ENCODE results near the gene TRPV3. TPM values are rescaled to one million over a fixed set of nuclear protein-coding genes. Genes with fewer than 3 reads are reported as not detected.

Gene TRPV3
- polyA plus RNA-seq, 3 donors: 0.88 to 1.1 (median 1.1) TPM

GRCh38 chr17:3552916-3553315, 4.7 kb downstream of the TRPV3 start:
- DNase-seq (ENCODE audit: extremely low read depth in 1 of 11, low read depth in 9 of 11, low spot score in 4 of 11): no peak

DNA sequence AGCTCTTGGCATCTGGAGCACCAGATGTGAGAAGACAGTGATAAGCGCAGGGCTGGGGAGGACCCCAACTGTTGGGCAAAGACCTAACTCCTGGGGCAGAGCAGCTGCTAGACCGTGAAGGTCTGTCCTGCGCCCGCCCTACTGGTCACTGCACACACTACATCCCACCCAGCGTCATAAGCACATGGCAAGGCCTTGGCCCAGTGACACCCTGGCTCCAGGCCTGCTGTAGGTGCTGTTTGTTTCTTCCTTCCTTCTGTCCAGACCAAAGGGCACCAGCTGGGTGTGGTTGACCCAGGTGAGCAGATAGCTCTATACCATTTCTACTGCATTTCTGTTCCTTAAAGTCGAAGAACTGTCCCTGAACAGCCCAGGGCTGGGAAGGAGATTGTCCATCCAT, 6.4 kb downstream of the TRPV3 start:
- no peak for DNase-seq (ENCODE audit: extremely low read depth in 1 of 11, low read depth in 9 of 11, low spot score in 4 of 11)

DNA sequence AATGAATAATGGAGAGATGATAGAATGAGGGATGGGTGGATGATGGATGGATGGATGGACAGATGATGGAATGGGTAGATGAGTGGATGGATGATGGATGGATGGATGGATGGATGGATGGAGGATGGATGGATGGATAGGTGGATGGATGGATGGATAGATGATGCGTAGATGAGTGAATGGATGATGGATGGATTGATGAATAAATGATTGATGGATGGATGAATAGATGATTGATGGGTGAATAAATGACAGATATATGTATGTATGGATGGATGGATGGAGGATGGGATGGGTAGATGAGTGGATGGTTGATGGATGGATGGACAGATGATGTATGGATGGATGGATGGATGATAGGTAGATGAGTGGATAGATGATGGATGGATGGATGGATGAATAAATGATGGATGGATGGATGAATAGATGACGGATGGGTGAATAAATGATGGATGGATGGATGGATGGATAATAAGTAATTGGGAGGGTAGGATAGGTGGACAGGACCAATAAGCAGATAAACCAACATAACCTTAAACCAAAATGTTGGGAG, 7.9 kb downstream of the TRPV3 start:
- no peak for DNase-seq (ENCODE audit: extremely low read depth in 1 of 11, low read depth in 9 of 11, low spot score in 4 of 11)

DNA sequence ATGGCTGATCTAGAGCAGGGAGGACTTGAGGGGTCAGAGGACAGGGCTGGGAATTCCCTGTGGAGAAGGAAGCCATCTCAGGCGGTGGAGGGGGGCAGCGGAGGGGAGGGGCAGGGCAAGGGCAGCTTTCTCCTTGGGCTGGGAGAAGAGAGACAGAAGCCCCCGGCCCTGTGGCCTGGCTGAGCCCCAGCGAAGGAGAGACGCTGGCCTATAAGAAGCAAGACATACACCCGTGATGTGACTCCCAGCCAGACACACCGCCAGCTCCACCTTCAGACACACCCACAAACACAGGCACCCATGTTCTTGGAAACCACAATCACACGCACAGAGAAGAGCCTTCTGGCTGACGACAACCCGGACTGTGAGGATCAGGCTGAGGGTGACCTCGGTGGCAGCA, 10.0 kb downstream of the TRPV3 start:
- no peak for DNase-seq (ENCODE audit: extremely low read depth in 1 of 11, low read depth in 9 of 11, low spot score in 4 of 11)

DNA sequence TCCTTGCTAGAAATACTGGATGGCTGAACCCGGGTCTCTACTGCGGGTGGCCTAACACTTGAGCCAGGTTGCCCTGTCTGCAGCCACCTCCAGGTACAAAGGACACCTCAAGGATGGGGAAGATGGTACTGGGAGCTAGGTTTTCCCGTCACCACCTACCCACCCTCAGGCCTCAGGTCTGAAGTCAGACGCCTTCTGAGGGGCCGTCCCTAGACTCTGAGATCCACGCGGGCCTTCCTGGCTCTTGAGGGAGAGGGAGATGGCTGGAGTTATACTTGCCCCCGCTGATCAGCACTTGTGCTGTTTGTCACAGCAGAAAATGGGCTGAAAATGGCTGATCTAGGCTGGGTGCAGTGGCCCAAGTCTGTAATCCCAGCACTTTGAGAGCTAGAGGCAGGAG, 10.6 kb downstream of the TRPV3 start:
- DNase-seq (ENCODE audit: extremely low read depth in 1 of 11, low read depth in 9 of 11, low spot score in 4 of 11): no peak

DNA sequence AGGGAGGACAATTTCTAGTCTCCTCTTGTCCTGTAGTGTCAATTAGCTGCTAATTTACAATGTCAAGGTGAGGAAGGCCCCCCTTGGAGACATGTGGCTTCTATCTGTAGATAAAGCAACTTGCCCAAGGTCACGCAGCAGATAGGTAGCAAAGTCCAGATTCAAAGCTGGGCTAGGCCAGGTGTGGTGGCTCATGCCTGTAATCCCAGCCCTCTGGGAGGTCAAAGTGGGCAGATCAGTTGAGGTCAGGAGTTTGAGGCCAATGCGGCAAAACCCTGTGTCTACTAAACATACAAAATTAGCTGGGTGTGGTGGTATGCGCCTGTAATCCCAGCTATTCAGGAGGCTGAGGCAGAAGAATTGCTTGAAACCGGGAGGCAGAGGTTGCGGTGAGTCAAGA, 11.1 kb downstream of the TRPV3 start:
- DNase-seq (ENCODE audit: extremely low read depth in 1 of 11, low read depth in 9 of 11, low spot score in 4 of 11): no peak

DNA sequence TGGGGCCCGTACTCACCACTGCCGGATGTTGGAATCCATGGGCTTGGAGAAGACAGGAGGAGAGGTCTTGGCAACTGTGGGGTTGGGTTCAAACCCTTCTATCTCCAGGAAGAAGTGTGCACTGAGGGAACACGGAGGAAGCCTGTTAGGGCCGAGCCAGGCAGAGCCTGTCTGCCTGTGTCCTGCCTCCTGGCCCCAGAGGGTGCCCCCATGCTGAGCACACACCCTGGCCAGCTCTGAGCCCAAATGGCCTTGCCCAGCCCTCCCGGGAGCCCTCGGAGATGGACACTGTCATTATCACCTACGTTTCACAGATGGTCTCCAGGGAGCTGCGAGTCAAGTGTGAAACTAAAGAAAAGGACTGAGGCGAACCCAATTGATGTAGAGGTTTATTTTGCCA, 12.5 kb downstream of the TRPV3 start:
- DNase-seq (ENCODE audit: extremely low read depth in 1 of 11, low read depth in 9 of 11, low spot score in 4 of 11): no peak

- DNase-seq (ENCODE audit: extremely low read depth in 1 of 11, low read depth in 9 of 11, low spot score in 4 of 11): no peak
These were observed 13.2 kb downstream of the TRPV3 start for GRCh38 chr17:3544365-3544764.

DNA sequence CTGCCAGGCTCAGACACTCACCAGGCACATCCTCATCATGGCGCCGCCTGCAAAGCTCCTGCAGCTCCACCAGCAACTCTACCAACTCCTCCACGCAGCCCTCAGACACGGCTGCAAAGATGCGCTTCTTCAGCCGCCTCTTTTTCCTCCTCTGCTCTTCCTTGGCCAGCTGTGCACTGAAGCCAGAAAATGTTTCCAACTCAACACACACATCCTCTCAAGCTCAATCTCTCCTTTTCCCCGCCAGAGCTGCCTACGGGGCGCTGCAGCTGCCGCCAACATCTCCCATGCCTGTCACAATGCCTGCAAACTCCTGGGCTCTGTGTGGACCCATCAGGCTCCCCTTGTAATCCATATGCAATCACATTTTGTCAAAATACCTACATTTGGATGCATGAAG, 14.2 kb downstream of the TRPV3 start:
- no peak for DNase-seq (ENCODE audit: extremely low read depth in 1 of 11, low read depth in 9 of 11, low spot score in 4 of 11)

DNA sequence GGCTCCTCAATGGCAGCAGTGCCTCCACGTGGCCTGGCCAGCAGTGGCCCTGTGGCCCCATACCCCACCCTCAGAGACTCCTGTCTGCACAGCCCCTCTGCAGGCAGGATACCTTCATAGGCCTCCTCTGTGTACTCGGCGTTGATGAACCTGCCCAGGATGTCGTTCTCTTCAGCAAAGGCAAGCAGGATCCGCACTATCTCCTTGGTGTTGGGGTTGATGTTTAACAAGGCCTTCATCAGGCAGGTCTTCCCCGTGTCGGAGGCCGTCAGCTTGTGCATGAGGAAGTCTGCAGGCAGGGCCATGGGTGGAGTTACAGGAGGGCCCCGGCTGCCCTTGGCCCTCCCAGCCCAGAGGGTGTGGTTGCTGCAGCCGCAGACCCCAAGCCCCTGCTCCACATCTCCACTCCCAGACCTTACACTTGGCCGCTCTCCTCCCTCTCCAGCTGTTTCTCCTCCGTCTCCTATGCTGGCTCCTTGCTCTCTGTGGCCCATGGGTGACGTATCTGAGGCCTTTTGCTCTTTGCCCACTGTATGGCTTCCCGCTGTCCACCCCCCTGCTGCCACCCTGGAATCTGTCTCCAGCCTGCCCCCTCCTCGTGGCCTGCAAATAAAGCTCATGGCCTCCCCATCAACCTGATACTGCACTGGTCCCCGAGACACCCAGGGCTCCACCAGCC, 15.1 kb downstream of the TRPV3 start:
- DNase-seq (ENCODE audit: extremely low read depth in 1 of 11, low read depth in 9 of 11, low spot score in 4 of 11): no peak

GRCh38 chr17:3539881-3540540, 17.6 kb downstream of the TRPV3 start:
- no peak for DNase-seq (ENCODE audit: extremely low read depth in 1 of 11, low read depth in 9 of 11, low spot score in 4 of 11)

DNA sequence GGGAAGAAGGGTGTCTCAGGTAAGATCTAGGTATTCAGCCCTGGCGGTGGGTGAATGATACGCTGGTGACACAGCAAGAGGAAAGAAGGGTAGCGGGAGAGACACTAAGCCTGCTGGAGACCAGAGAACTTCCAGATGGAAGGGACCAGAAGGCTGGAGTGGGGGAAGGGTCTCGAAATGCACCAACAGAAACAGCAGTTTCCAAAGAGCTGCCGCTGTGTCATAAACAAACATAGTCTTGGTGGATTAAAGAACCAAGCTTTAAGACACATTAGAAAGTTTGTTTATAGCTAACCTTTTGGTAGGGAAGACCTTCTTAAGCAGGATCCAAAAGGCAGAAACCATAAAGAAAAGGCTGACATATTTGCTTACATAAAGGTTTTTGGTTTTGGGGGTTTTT, 20.9 kb downstream of the TRPV3 start:
- DNase-seq (ENCODE audit: extremely low read depth in 1 of 11, low read depth in 9 of 11, low spot score in 4 of 11): no peak

- peak in 9 of 11 donors; percentile 47 to 73 (median 57) for DNase-seq (ENCODE audit: extremely low read depth in 1 of 11, low read depth in 9 of 11, low spot score in 4 of 11)
These were observed 22.2 kb downstream of the TRPV3 start for GRCh38 chr17:3535253-3535995.

DNA sequence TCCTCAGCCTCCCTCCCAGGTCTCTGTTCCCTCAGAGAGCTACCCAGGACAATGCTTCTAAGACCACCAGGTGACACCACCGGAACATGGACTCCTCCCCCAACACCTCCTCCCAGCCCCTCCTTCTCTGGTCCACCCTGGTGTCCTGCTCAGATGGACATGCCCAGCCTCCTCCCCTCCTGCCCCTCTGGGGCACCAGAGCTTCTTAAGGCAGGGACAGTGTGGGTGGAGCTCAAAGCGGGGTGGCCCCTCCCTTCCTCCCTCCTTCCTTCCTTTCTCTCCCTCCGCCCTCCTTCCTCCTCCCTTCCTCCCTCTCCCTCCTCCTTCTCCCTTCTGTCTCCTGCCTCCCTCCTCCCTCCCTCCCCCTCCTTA, 22.7 kb downstream of the TRPV3 start:
- DNase-seq (ENCODE audit: extremely low read depth in 1 of 11, low read depth in 9 of 11, low spot score in 4 of 11): no peak

DNA sequence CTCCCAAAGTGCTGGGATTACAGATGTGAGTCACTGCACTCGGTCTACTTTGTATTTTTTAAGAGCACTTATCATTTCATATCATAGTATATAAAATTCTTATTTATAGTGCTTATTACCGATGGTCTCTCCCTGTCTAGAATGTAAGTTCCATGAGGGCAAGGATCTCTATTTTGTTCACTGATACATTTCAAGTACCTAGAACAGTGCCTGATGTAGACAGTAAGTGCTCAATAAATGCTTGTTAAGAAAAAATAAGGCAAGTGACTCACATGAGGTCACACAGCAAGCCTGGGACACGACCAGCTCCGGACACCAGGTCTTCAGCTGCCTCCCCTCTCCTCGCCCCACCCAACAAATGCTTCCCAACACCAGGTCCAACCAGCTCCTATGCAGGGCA, 23.9 kb downstream of the TRPV3 start:
- no peak for DNase-seq (ENCODE audit: extremely low read depth in 1 of 11, low read depth in 9 of 11, low spot score in 4 of 11)

- DNase-seq (ENCODE audit: extremely low read depth in 1 of 11, low read depth in 9 of 11, low spot score in 4 of 11): no peak
These were observed 24.8 kb downstream of the TRPV3 start for GRCh38 chr17:3532859-3533142.

GRCh38 chr17:3532106-3532858, 25.3 kb downstream of the TRPV3 start:
- no peak for DNase-seq (ENCODE audit: extremely low read depth in 1 of 11, low read depth in 9 of 11, low spot score in 4 of 11)

- no peak for DNase-seq (ENCODE audit: extremely low read depth in 1 of 11, low read depth in 9 of 11, low spot score in 4 of 11)
These were observed 26.1 kb downstream of the TRPV3 start for GRCh38 chr17:3531266-3532101.
